ENCODE data around the gene MPDZ. TPM values are rescaled to one million over a fixed set of nuclear protein-coding genes. Genes with fewer than 3 reads are reported as not detected.

The MPDZ gene
- not detected for polyA plus RNA-seq (2012; ENCODE audit: low read depth, missing spikeins)

- DNase-seq (ENCODE audit: insufficient read length, low spot score) (no peak), FAIRE-seq (no peak)
- TF ChIP-seq POLR2A (IDR thresholded peaks at IDR 0.05; ENCODE audit: low read depth, low read length) (no peak), POLR2AphosphoS5 (IDR thresholded peaks at IDR 0.05; ENCODE audit: low read depth, low read length) (no peak), SPI1 (IDR thresholded peaks at IDR 0.05; ENCODE audit: low read depth, low read length) (no peak), POU2F2 (IDR thresholded peaks at IDR 0.05; ENCODE audit: low read depth, low read length) (no peak), TAF1 (IDR thresholded peaks at IDR 0.05; ENCODE audit: low read depth, low read length) (no peak), PAX5 (IDR thresholded peaks at IDR 0.05; ENCODE audit: insufficient read depth, low read length, severe bottlenecking) (no peak)
Observed at GRCh38 chr9:13279284-13280141, at the start of gene MPDZ. Gene MPDZ (minus strand): TSS chr9:13279692. CDS start chr9:13250315, 29,377 bp downstream.

- TF ChIP-seq TAF1 (IDR thresholded peaks at IDR 0.05; ENCODE audit: low read depth, low read length) (no peak), POLR2A (IDR thresholded peaks at IDR 0.05; ENCODE audit: low read depth, low read length) (no peak), SPI1 (IDR thresholded peaks at IDR 0.05; ENCODE audit: low read depth, low read length) (no peak), POU2F2 (IDR thresholded peaks at IDR 0.05; ENCODE audit: low read depth, low read length) (no peak), PAX5 (IDR thresholded peaks at IDR 0.05; ENCODE audit: insufficient read depth, low read length, severe bottlenecking) (no peak), POLR2AphosphoS5 (IDR thresholded peaks at IDR 0.05; ENCODE audit: low read depth, low read length) (no peak)
- no peak for DNase-seq (ENCODE audit: insufficient read length, low spot score)
Observed at GRCh38 chr9:13324988-13325387, 45.5 kb upstream of the MPDZ start.

GRCh38 chr9:13322828-13323550 is 43.5 kb upstream of the MPDZ start:
- no peak for DNase-seq (ENCODE audit: insufficient read length, low spot score)
- TF ChIP-seq TAF1 (IDR thresholded peaks at IDR 0.05; ENCODE audit: low read depth, low read length), result no peak
- TF ChIP-seq POLR2AphosphoS5 (IDR thresholded peaks at IDR 0.05; ENCODE audit: low read depth, low read length), result no peak
- TF ChIP-seq POLR2A (IDR thresholded peaks at IDR 0.05; ENCODE audit: low read depth, low read length), result no peak
- no peak for TF ChIP-seq SPI1 (IDR thresholded peaks at IDR 0.05; ENCODE audit: low read depth, low read length)
- no peak for TF ChIP-seq POU2F2 (IDR thresholded peaks at IDR 0.05; ENCODE audit: low read depth, low read length)
- no peak for TF ChIP-seq PAX5 (IDR thresholded peaks at IDR 0.05; ENCODE audit: insufficient read depth, low read length, severe bottlenecking)
- no peak for FAIRE-seq

More at GRCh38 chr9:13324988-13325387, 45.5 kb upstream of the MPDZ start:
- no peak for FAIRE-seq

- TF ChIP-seq POLR2AphosphoS5 (IDR thresholded peaks at IDR 0.05; ENCODE audit: low read depth, low read length), result no peak
- TF ChIP-seq SPI1 (IDR thresholded peaks at IDR 0.05; ENCODE audit: low read depth, low read length), result no peak
- no peak for TF ChIP-seq PAX5 (IDR thresholded peaks at IDR 0.05; ENCODE audit: insufficient read depth, low read length, severe bottlenecking)
- TF ChIP-seq TAF1 (IDR thresholded peaks at IDR 0.05; ENCODE audit: low read depth, low read length), result no peak
- TF ChIP-seq POLR2A (IDR thresholded peaks at IDR 0.05; ENCODE audit: low read depth, low read length), result no peak
- no peak for TF ChIP-seq POU2F2 (IDR thresholded peaks at IDR 0.05; ENCODE audit: low read depth, low read length)
- DNase-seq (ENCODE audit: insufficient read length, low spot score) (no peak), FAIRE-seq (no peak)
Observed at GRCh38 chr9:13318027-13318426, 38.5 kb upstream of the MPDZ start.

- FAIRE-seq, result no peak
- DNase-seq (ENCODE audit: insufficient read length, low spot score), result no peak
- TF ChIP-seq POLR2A (IDR thresholded peaks at IDR 0.05; ENCODE audit: low read depth, low read length) (no peak), POU2F2 (IDR thresholded peaks at IDR 0.05; ENCODE audit: low read depth, low read length) (no peak), POLR2AphosphoS5 (IDR thresholded peaks at IDR 0.05; ENCODE audit: low read depth, low read length) (no peak), PAX5 (IDR thresholded peaks at IDR 0.05; ENCODE audit: insufficient read depth, low read length, severe bottlenecking) (no peak), SPI1 (IDR thresholded peaks at IDR 0.05; ENCODE audit: low read depth, low read length) (no peak), TAF1 (IDR thresholded peaks at IDR 0.05; ENCODE audit: low read depth, low read length) (no peak)
Observed at GRCh38 chr9:13296972-13297371, 17.5 kb upstream of the MPDZ start.

- DNase-seq (ENCODE audit: insufficient read length, low spot score) (no peak), FAIRE-seq (no peak)
Observed at GRCh38 chr9:13295556-13295955, 16.1 kb upstream of the MPDZ start.

GRCh38 chr9:13292782-13293181 is 13.3 kb upstream of the MPDZ start:
- no peak for TF ChIP-seq POLR2A (IDR thresholded peaks at IDR 0.05; ENCODE audit: low read depth, low read length)
- no peak for TF ChIP-seq PAX5 (IDR thresholded peaks at IDR 0.05; ENCODE audit: insufficient read depth, low read length, severe bottlenecking)
- no peak for TF ChIP-seq SPI1 (IDR thresholded peaks at IDR 0.05; ENCODE audit: low read depth, low read length)
- no peak for TF ChIP-seq POU2F2 (IDR thresholded peaks at IDR 0.05; ENCODE audit: low read depth, low read length)
- TF ChIP-seq TAF1 (IDR thresholded peaks at IDR 0.05; ENCODE audit: low read depth, low read length), result no peak
- TF ChIP-seq POLR2AphosphoS5 (IDR thresholded peaks at IDR 0.05; ENCODE audit: low read depth, low read length), result no peak
- no peak for FAIRE-seq
- DNase-seq (ENCODE audit: insufficient read length, low spot score), result no peak

More at GRCh38 chr9:13295556-13295955, 16.1 kb upstream of the MPDZ start:
- TF ChIP-seq SPI1 (IDR thresholded peaks at IDR 0.05; ENCODE audit: low read depth, low read length) (no peak), POLR2AphosphoS5 (IDR thresholded peaks at IDR 0.05; ENCODE audit: low read depth, low read length) (no peak), POU2F2 (IDR thresholded peaks at IDR 0.05; ENCODE audit: low read depth, low read length) (no peak), PAX5 (IDR thresholded peaks at IDR 0.05; ENCODE audit: insufficient read depth, low read length, severe bottlenecking) (no peak), POLR2A (IDR thresholded peaks at IDR 0.05; ENCODE audit: low read depth, low read length) (no peak), TAF1 (IDR thresholded peaks at IDR 0.05; ENCODE audit: low read depth, low read length) (no peak)

GRCh38 chr9:13292158-13292557 is 12.7 kb upstream of the MPDZ start:
- no peak for DNase-seq (ENCODE audit: insufficient read length, low spot score)
- no peak for TF ChIP-seq SPI1 (IDR thresholded peaks at IDR 0.05; ENCODE audit: low read depth, low read length)
- TF ChIP-seq POU2F2 (IDR thresholded peaks at IDR 0.05; ENCODE audit: low read depth, low read length), result no peak
- no peak for TF ChIP-seq PAX5 (IDR thresholded peaks at IDR 0.05; ENCODE audit: insufficient read depth, low read length, severe bottlenecking)
- TF ChIP-seq TAF1 (IDR thresholded peaks at IDR 0.05; ENCODE audit: low read depth, low read length), result no peak
- TF ChIP-seq POLR2AphosphoS5 (IDR thresholded peaks at IDR 0.05; ENCODE audit: low read depth, low read length), result no peak
- TF ChIP-seq POLR2A (IDR thresholded peaks at IDR 0.05; ENCODE audit: low read depth, low read length), result no peak
- no peak for FAIRE-seq

GRCh38 chr9:13291718-13292117 is 12.2 kb upstream of the MPDZ start:
- DNase-seq (ENCODE audit: insufficient read length, low spot score) (no peak), FAIRE-seq (no peak)
- TF ChIP-seq PAX5 (IDR thresholded peaks at IDR 0.05; ENCODE audit: insufficient read depth, low read length, severe bottlenecking) (no peak), SPI1 (IDR thresholded peaks at IDR 0.05; ENCODE audit: low read depth, low read length) (no peak), POLR2AphosphoS5 (IDR thresholded peaks at IDR 0.05; ENCODE audit: low read depth, low read length) (no peak)
